PC-9 (cell line): ENCODE measurements around the gene RMI2.

Source experiments
- CTCF ChIP-seq: fragments of 200-600 bp; sonication (generic); conservative IDR thresholded peaks from 2 replicates; pipeline ENCODE4 v1.6.1; 2017; ENCODE audit warnings: mixed run types, antibody characterized with exemption, mild to moderate bottlenecking, moderate library complexity
- EZH2 ChIP-seq: fragments of 200-600 bp; sonication (generic); IDR thresholded peaks from 2 replicates; pipeline ENCODE4 v1.8.0; 2017; ENCODE audit warnings: antibody characterized with exemption, low read depth

GRCh38 chr16:11339075-11339474 lies 6.2 kb upstream of the RMI2 start:
- no peak for TF ChIP-seq CTCF
- TF ChIP-seq EZH2 = no peak
